GM12878 (cell line): ENCODE results near the gene CTAGE9.

ENCODE experiments used
- BCL11A ChIP-seq: IDR thresholded peaks from 2 replicates; pipeline ENCODE4 v1.6.1; 2011; ENCODE audit warnings: low read depth, low read length
- BRCA1 ChIP-seq: IDR thresholded peaks from 2 replicates; pipeline ENCODE4 v1.6.1; 2011; ENCODE audit warnings: low read depth, low read length, improper control_type of control experiment
- CEBPB ChIP-seq, 2 experiments: fragments of 150-350 bp in 1 of 2; IDR thresholded peaks; 2 replicates each; pipeline ENCODE4 v1.6.1; 2012 to 2014; ENCODE audit warnings: low read depth in 2 of 2, low read length in 2 of 2, borderline replicate concordance in 1 of 2, inconsistent platforms in 1 of 2
- CEBPZ ChIP-seq: fragments of 150-350 bp; IDR thresholded peaks from 2 replicates; pipeline ENCODE4 v1.6.1; 2016; ENCODE audit warnings: low read depth, low read length
- EP300 ChIP-seq, 2 experiments: fragments of 150-350 bp in 1 of 2; IDR thresholded peaks; 2 replicates each; pipeline ENCODE4 v1.6.1; 2011 to 2012; ENCODE audit warnings: low read depth in 2 of 2, low read length in 2 of 2, borderline replicate concordance in 1 of 2, improper control_type of control experiment in 1 of 2, inconsistent platforms in 1 of 2; ENCODE audit not compliant: control insufficient read depth in 1 of 2
- FOXM1 ChIP-seq: IDR thresholded peaks from 2 replicates; pipeline ENCODE4 v1.6.1; 2012; ENCODE audit warnings: low read depth, mild to moderate bottlenecking, inconsistent platforms, low read length, moderate library complexity
- MYC ChIP-seq: IDR thresholded peaks from 2 replicates; pipeline ENCODE4 v1.6.1; 2011; ENCODE audit warnings: mild to moderate bottlenecking, low read length, moderate library complexity, inconsistent platforms; ENCODE audit not compliant: insufficient read depth, insufficient replicate concordance, insufficient read length, severe bottlenecking
- USF2 ChIP-seq: IDR thresholded peaks from 2 replicates; pipeline ENCODE4 v1.6.1; 2011; ENCODE audit warnings: low read depth, low read length, improper control_type of control experiment, borderline replicate concordance
- ZNF384 ChIP-seq: IDR thresholded peaks from 2 replicates; pipeline ENCODE4 v1.6.1; 2012; ENCODE audit warnings: low read depth, mild to moderate bottlenecking, low read length, improper control_type of control experiment, borderline replicate concordance
- TF ChIP-seq, protein P1 (sequence below), 3 experiments: IDR thresholded peaks in 2 of 3; conservative IDR thresholded peaks in 1 of 3; 2 replicates each; pipeline ENCODE4 v1.5.1; 2011; ENCODE audit warnings: low read depth in 3 of 3, low read length in 3 of 3, mild to moderate bottlenecking in 3 of 3, control low read depth in 2 of 3, moderate library complexity in 2 of 3, inconsistent platforms in 1 of 3, mixed read lengths in 1 of 3; ENCODE audit not compliant: control insufficient read depth in 2 of 3, insufficient read depth in 1 of 3; ENCODE audit errors: extremely low read depth in 1 of 3

- TF ChIP-seq MYC: no peak
- no peak for TF ChIP-seq FOXM1
- no peak for TF ChIP-seq CEBPB (IDR thresholded peaks at IDR 0.05; ENCODE audit: borderline replicate concordance in 1 of 2, low read depth in 2 of 2, low read length in 2 of 2)
- TF ChIP-seq, protein P1, sequence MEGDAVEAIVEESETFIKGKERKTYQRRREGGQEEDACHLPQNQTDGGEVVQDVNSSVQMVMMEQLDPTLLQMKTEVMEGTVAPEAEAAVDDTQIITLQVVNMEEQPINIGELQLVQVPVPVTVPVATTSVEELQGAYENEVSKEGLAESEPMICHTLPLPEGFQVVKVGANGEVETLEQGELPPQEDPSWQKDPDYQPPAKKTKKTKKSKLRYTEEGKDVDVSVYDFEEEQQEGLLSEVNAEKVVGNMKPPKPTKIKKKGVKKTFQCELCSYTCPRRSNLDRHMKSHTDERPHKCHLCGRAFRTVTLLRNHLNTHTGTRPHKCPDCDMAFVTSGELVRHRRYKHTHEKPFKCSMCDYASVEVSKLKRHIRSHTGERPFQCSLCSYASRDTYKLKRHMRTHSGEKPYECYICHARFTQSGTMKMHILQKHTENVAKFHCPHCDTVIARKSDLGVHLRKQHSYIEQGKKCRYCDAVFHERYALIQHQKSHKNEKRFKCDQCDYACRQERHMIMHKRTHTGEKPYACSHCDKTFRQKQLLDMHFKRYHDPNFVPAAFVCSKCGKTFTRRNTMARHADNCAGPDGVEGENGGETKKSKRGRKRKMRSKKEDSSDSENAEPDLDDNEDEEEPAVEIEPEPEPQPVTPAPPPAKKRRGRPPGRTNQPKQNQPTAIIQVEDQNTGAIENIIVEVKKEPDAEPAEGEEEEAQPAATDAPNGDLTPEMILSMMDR (IDR thresholded peaks at IDR 0.05 in 2 of 3, conservative IDR thresholded peaks at IDR 0.05 in 1 of 3; ENCODE audit: control insufficient read depth in 2 of 3, extremely low read depth in 1 of 3, insufficient read depth in 1 of 3, low read depth in 3 of 3, low read length in 3 of 3): no peak
- no peak for TF ChIP-seq USF2
- no peak for TF ChIP-seq ZNF384
- no peak for TF ChIP-seq BRCA1
- TF ChIP-seq EP300 (IDR thresholded peaks at IDR 0.05; ENCODE audit: borderline replicate concordance in 1 of 2, control insufficient read depth in 1 of 2, low read depth in 2 of 2, low read length in 2 of 2): no peak
- no peak for TF ChIP-seq BCL11A
- no peak for TF ChIP-seq CEBPZ
Observed at GRCh38 chr6:131678442-131678841, 32.4 kb downstream of the CTAGE9 start.
